ENCODE data around the gene INTS2. TPM values are rescaled to one million over a fixed set of nuclear protein-coding genes. Genes with fewer than 3 reads are reported as not detected.
"Not testable (repeated sequence)": the region's sequence is repeated elsewhere in the genome, so short reads cannot be mapped to it uniquely, and the experiment has no call there.

The INTS2 gene
- total and polyA plus RNA-seq, 4 donors: 2.4 to 18.5 (median 8.5) TPM

DNA sequence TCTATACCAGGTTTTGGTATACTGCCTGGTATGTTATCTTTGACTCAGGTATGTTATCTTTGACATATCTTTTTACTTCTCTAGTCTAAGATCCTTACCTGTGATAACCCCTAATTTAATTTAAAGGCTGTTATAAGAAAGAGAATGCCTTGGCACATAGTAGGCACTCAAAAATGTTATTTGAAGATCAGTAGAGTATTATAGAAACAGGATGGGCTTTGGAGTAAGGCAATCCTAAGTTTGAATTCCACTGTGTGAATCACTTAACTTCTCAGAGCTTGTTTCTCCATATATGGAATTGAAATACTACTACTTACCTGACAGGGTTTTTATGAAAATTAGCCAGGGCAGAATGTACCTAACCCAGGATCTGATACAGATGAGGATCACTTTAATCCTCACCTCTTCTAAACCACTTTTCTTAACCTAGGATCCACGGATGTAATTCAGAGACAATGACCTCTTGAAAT, 65.6 kb downstream of the INTS2 start:
- H3K4me3 ChIP-seq: no peak overlapping the region
- DNase-seq (peak in 2 of 3 donors; percentile 20 to 43), ATAC-seq (ENCODE audit: insufficient read depth, low FRiP score) (no peak)
- H3K36me3 ChIP-seq (ENCODE audit: control insufficient read depth in 4 of 4, insufficient read depth in 4 of 4, low read length in 4 of 4): peaks cover 0 to 12% (median 2%) of the 10 kb centered on the region in 4 donors
- H3K27me3 ChIP-seq (ENCODE audit: control insufficient read depth in 3 of 3, insufficient read depth in 3 of 3, low read length in 2 of 3): no peaks in the 10 kb centered on the region
- H3K9ac ChIP-seq (ENCODE audit: insufficient read depth in 1 of 2, low read length in 2 of 2): peak overlapping the region; percentile 89 to 99
- WGBS, 2 donors: 36 to 47% methylated on average over 1 of the region's 1 CpG
- peaks cover 0 to 17% (median 0%) of the 10 kb centered on the region in 5 donors for H3K4me1 ChIP-seq (ENCODE audit: control insufficient read depth in 5 of 5, insufficient read depth in 5 of 5, low read length in 5 of 5)
- H3K9me3 ChIP-seq (ENCODE audit: control insufficient read depth in 4 of 4, insufficient read depth in 3 of 4, low read length in 3 of 4): no peaks in the 10 kb centered on the region
- no peak overlapping the region for H3K27ac ChIP-seq (ENCODE audit: low read depth in 1 of 2, low read length in 1 of 2)
- TF ChIP-seq, protein P1, sequence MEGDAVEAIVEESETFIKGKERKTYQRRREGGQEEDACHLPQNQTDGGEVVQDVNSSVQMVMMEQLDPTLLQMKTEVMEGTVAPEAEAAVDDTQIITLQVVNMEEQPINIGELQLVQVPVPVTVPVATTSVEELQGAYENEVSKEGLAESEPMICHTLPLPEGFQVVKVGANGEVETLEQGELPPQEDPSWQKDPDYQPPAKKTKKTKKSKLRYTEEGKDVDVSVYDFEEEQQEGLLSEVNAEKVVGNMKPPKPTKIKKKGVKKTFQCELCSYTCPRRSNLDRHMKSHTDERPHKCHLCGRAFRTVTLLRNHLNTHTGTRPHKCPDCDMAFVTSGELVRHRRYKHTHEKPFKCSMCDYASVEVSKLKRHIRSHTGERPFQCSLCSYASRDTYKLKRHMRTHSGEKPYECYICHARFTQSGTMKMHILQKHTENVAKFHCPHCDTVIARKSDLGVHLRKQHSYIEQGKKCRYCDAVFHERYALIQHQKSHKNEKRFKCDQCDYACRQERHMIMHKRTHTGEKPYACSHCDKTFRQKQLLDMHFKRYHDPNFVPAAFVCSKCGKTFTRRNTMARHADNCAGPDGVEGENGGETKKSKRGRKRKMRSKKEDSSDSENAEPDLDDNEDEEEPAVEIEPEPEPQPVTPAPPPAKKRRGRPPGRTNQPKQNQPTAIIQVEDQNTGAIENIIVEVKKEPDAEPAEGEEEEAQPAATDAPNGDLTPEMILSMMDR (IDR thresholded peaks at IDR 0.05; ENCODE audit: control extremely low read depth, extremely low read depth): no peak

DNA sequence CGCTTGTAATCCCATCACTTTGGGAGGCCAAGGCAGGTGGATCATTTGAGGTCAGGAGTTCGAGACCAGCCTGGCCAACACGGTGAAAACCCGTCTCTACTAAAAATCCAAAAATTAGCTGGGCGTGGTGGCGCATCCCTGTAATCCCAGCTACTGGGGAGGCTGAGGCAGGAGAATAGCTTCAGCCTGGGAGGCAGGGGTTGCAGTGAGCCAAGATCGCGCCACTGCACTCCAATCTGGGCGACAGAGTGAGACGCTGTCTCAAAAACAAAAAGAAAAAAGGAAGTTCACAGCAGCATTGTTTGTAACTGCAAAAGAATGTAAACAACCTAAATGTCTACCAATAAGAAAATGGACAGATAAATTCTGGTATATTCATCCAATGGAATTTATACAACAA, 67.4 kb downstream of the INTS2 start:
- peaks cover 0 to 17% (median 0%) of the 10 kb centered on the region in 5 donors for H3K4me1 ChIP-seq (ENCODE audit: control insufficient read depth in 5 of 5, insufficient read depth in 5 of 5, low read length in 5 of 5)
- not testable (repeated sequence) for ATAC-seq (ENCODE audit: insufficient read depth, low FRiP score); H3K27me3 ChIP-seq (ENCODE audit: control insufficient read depth in 3 of 3, insufficient read depth in 3 of 3, low read length in 2 of 3); H3K4me3 ChIP-seq; H3K27ac ChIP-seq (ENCODE audit: low read depth in 1 of 2, low read length in 1 of 2); H3K9me3 ChIP-seq (ENCODE audit: control insufficient read depth in 4 of 4, insufficient read depth in 3 of 4, low read length in 3 of 4); DNase-seq; H3K9ac ChIP-seq (ENCODE audit: insufficient read depth in 1 of 2, low read length in 2 of 2)
- WGBS, 2 donors: 87 to 90% methylated on average over 10 of the region's 10 CpGs
- H3K36me3 ChIP-seq (ENCODE audit: control insufficient read depth in 4 of 4, insufficient read depth in 4 of 4, low read length in 4 of 4): peaks cover 0 to 11% (median under 1%) of the 10 kb centered on the region in 4 donors

DNA sequence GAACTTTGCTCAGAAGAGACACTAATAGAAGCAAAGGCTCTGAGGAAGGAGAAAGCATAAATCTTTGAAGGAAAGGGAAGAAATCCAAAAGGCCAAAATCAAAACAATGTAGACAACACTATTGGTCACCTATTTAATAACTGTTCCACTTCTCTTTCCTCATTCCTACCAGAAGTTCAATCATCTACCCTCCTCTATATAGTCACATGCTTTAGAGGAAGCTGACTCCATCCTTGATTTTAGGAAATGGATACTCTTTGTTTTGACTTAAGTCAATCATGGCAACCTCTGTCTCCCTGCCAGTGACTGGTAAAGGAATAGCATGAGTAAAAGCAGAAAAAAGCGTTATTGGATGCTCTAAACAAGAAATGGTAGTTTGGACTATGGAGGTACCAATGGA, 71.7 kb downstream of the INTS2 start:
- Histone ChIP-seq H3K36me3 (ENCODE audit: control insufficient read depth in 4 of 4, insufficient read depth in 4 of 4, low read length in 4 of 4) (peaks cover 0 to 15% (median 4%) of the 10 kb centered on the region in 4 donors), H3K27ac (ENCODE audit: low read depth in 1 of 2, low read length in 1 of 2) (no peak overlapping the region), H3K4me3 (no peak overlapping the region), H3K4me1 (ENCODE audit: control insufficient read depth in 5 of 5, insufficient read depth in 5 of 5, low read length in 5 of 5) (no peaks in the 10 kb centered on the region), H3K27me3 (ENCODE audit: control insufficient read depth in 3 of 3, insufficient read depth in 3 of 3, low read length in 2 of 3) (no peaks in the 10 kb centered on the region), H3K9me3 (ENCODE audit: control insufficient read depth in 4 of 4, insufficient read depth in 3 of 4, low read length in 3 of 4) (no peaks in the 10 kb centered on the region), H3K9ac (ENCODE audit: insufficient read depth in 1 of 2, low read length in 2 of 2) (no peak overlapping the region)
- no peak for DNase-seq
- 67 to 94% methylated on average over 1 of the region's 1 CpG for WGBS, 2 donors
- ATAC-seq (ENCODE audit: insufficient read depth, low FRiP score): no peak
- TF ChIP-seq, protein P1 (IDR thresholded peaks at IDR 0.05; ENCODE audit: control extremely low read depth, extremely low read depth): no peak

DNA sequence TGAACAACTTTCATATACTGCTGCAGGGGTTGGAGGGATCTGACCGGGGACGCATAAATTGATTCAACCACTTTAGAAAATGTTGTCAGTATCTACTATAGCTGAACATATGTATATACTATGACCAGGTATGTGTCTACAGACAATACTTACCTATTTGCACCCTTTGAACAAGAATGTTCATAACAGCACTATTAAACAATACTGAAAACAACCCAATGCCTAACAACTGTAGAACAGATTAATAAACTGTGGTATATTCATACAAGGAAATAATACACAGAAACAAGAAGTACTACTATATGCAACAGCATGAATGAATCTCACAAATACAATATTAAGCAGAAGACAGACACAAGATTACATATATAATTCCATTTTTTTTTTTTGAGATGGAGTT, 74.9 kb downstream of the INTS2 start:
- TF ChIP-seq, protein P1 (IDR thresholded peaks at IDR 0.05; ENCODE audit: control extremely low read depth, extremely low read depth): no peak
- ATAC-seq (ENCODE audit: insufficient read depth, low FRiP score) (no peak), DNase-seq (no peak)
- no peak overlapping the region for H3K9ac ChIP-seq (ENCODE audit: insufficient read depth in 1 of 2, low read length in 2 of 2)
- H3K4me1 ChIP-seq (ENCODE audit: control insufficient read depth in 5 of 5, insufficient read depth in 5 of 5, low read length in 5 of 5): no peaks in the 10 kb centered on the region
- H3K36me3 ChIP-seq (ENCODE audit: control insufficient read depth in 4 of 4, insufficient read depth in 4 of 4, low read length in 4 of 4): peaks cover 0 to 8% (median 3%) of the 10 kb centered on the region in 4 donors
- no peak overlapping the region for H3K27ac ChIP-seq (ENCODE audit: low read depth in 1 of 2, low read length in 1 of 2)
- H3K4me3 ChIP-seq: no peak overlapping the region
- no peaks in the 10 kb centered on the region for H3K27me3 ChIP-seq (ENCODE audit: control insufficient read depth in 3 of 3, insufficient read depth in 3 of 3, low read length in 2 of 3)
- H3K9me3 ChIP-seq (ENCODE audit: control insufficient read depth in 4 of 4, insufficient read depth in 3 of 4, low read length in 3 of 4): no peaks in the 10 kb centered on the region
- WGBS, 2 donors: 96 to 99% methylated on average over 2 of the region's 2 CpGs

All from lung (tissue), 12 donors.